ENCODE data around the gene CAMKMT. TPM values are rescaled to one million over a fixed set of nuclear protein-coding genes. Genes with fewer than 3 reads are reported as not detected.

Gene CAMKMT
- total RNA-seq, 1 donor from 2014 or later: 11.9 TPM

DNA sequence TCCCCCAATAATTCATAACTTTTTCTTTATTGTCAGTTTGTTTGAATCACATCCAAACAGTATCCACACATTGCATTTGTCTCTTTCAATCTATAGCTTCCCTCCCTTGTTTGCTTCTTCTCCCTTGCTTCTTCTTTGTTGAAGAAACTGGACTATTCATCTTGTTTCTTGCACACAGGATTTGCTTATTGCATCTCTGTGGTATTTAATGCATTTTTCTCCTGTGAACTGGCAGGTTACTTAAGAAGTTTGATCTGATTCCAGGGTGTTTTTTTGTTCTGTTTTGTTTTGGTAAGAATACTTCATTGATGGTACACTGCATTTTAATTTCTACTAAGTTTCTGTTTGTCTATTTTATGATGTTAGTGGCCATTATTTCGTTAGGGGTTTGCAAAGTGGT is 166.8 kb downstream of the CAMKMT start:
- Mint-ChIP-seq H3K9me3 (no peaks in the 10 kb centered on the region), H3K36me3 (ENCODE audit: low read depth) (peaks cover 6% of the 10 kb centered on the region), H3K27me3 (ENCODE audit: low read depth) (no peaks in the 10 kb centered on the region), H3K4me3 (no peak overlapping the region), H3K27ac (ENCODE audit: unreplicated experiment) (no peak overlapping the region), H3K4me1 (peaks cover 4% of the 10 kb centered on the region)
- DNase-seq (ENCODE audit: low read depth, low spot score): no peak
- TF ChIP-seq, protein P1, sequence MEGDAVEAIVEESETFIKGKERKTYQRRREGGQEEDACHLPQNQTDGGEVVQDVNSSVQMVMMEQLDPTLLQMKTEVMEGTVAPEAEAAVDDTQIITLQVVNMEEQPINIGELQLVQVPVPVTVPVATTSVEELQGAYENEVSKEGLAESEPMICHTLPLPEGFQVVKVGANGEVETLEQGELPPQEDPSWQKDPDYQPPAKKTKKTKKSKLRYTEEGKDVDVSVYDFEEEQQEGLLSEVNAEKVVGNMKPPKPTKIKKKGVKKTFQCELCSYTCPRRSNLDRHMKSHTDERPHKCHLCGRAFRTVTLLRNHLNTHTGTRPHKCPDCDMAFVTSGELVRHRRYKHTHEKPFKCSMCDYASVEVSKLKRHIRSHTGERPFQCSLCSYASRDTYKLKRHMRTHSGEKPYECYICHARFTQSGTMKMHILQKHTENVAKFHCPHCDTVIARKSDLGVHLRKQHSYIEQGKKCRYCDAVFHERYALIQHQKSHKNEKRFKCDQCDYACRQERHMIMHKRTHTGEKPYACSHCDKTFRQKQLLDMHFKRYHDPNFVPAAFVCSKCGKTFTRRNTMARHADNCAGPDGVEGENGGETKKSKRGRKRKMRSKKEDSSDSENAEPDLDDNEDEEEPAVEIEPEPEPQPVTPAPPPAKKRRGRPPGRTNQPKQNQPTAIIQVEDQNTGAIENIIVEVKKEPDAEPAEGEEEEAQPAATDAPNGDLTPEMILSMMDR (conservative IDR thresholded peaks at IDR 0.05): no peak

DNA sequence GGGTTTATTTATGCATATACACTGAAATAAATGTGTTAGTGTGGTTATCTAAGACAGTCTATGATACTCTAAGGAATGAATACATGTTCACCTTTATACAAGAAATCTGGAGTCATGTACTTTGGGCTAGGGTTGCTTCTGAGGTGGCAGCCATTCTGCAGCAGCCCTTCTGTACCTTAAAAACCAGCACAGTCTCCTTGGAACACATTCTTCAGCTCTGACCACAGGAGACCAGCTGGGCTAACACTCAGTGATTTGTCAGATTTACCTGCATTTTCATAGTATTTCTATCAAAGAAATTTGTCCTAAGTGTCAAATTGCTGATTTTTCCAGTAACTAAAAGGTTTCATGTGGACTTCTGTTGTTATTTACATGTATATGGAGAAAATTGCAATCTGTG is 167.7 kb downstream of the CAMKMT start:
- H3K4me1 Mint-ChIP-seq: peaks cover 4% of the 10 kb centered on the region
- no peak overlapping the region for H3K4me3 Mint-ChIP-seq
- DNase-seq (ENCODE audit: low read depth, low spot score): no peak
- TF ChIP-seq, protein P1 (conservative IDR thresholded peaks at IDR 0.05): no peak
- H3K36me3 Mint-ChIP-seq (ENCODE audit: low read depth): peaks cover 5% of the 10 kb centered on the region
- no peak overlapping the region for H3K27ac Mint-ChIP-seq (ENCODE audit: unreplicated experiment)
- H3K27me3 Mint-ChIP-seq (ENCODE audit: low read depth): no peaks in the 10 kb centered on the region
- H3K9me3 Mint-ChIP-seq: no peaks in the 10 kb centered on the region

DNA sequence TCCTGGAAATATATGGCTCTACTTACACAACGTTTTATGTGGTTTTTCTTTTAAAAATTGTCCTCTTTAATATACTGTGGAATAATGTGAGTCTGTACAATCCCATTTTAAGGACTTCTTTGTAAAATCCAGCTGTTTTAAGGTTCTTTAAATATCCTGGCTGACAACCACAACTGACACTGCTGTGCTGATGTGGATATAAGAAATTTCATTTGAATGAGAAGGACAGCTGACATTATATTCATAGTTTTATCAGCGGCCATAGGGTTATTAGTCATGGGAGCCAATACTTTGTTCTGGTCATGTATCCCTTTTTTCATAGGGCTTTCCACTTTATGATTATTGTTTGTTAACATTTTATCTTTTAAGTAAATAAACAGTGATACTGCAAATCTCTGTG is 169.5 kb downstream of the CAMKMT start:
- H3K36me3 Mint-ChIP-seq (ENCODE audit: low read depth): peaks cover 6% of the 10 kb centered on the region
- H3K9me3 Mint-ChIP-seq: no peaks in the 10 kb centered on the region
- TF ChIP-seq, protein P1 (conservative IDR thresholded peaks at IDR 0.05): no peak
- DNase-seq (ENCODE audit: low read depth, low spot score): no peak
- H3K4me1 Mint-ChIP-seq: peaks cover 4% of the 10 kb centered on the region
- no peak overlapping the region for H3K4me3 Mint-ChIP-seq
- H3K27me3 Mint-ChIP-seq (ENCODE audit: low read depth): no peaks in the 10 kb centered on the region
- H3K27ac Mint-ChIP-seq (ENCODE audit: unreplicated experiment): no peak overlapping the region

DNA sequence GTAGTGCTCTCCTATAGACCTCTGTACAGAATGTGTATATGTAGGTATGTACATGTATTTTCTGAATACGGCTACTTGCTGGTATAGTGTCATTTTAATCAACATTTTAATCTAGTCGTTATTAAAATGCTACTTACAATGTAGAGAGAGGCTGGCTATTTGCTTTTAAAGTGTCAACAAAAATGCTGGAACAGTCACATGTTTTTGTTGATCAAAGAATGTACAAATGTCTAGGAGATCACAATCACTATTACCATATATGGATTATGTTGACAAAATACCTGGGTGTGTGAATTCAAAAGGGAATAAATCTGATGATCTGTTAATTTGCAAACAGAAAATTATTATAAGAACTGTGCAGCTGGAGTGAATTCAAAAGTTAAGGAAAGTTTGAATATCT is 170.3 kb downstream of the CAMKMT start:
- H3K4me3 Mint-ChIP-seq: no peak overlapping the region
- TF ChIP-seq, protein P1 (conservative IDR thresholded peaks at IDR 0.05): no peak
- peaks cover 10% of the 10 kb centered on the region for H3K36me3 Mint-ChIP-seq (ENCODE audit: low read depth)
- DNase-seq (ENCODE audit: low read depth, low spot score): no peak
- no peak overlapping the region for H3K27ac Mint-ChIP-seq (ENCODE audit: unreplicated experiment)
- H3K9me3 Mint-ChIP-seq: peaks cover 5% of the 10 kb centered on the region
- H3K4me1 Mint-ChIP-seq: peaks cover 4% of the 10 kb centered on the region
- H3K27me3 Mint-ChIP-seq (ENCODE audit: low read depth): no peaks in the 10 kb centered on the region

DNA sequence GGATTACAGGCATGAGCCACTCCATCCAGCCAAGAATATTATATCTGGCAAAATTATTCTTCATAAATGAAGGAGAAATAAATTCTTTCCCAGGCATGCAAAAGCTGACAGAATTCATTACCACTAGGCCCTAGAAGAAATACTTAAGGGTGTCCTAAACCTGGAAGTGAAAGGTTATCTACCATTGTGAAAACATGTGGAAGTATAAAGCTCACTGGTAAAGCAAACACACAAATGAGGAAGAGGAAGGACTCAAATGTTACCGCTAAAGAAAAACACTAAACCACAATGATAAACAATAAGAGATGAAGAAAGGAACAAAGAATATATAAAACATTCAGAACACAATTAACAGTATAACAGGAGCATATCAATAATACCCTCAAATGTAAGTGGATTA is 171.8 kb downstream of the CAMKMT start:
- H3K9me3 Mint-ChIP-seq: peaks cover 10% of the 10 kb centered on the region
- no peak overlapping the region for H3K27ac Mint-ChIP-seq (ENCODE audit: unreplicated experiment)
- peaks cover 3% of the 10 kb centered on the region for H3K4me1 Mint-ChIP-seq
- no peak overlapping the region for H3K4me3 Mint-ChIP-seq
- DNase-seq (ENCODE audit: low read depth, low spot score): no peak
- no peaks in the 10 kb centered on the region for H3K27me3 Mint-ChIP-seq (ENCODE audit: low read depth)
- peaks cover 13% of the 10 kb centered on the region for H3K36me3 Mint-ChIP-seq (ENCODE audit: low read depth)
- TF ChIP-seq, protein P1 (conservative IDR thresholded peaks at IDR 0.05): no peak

DNA sequence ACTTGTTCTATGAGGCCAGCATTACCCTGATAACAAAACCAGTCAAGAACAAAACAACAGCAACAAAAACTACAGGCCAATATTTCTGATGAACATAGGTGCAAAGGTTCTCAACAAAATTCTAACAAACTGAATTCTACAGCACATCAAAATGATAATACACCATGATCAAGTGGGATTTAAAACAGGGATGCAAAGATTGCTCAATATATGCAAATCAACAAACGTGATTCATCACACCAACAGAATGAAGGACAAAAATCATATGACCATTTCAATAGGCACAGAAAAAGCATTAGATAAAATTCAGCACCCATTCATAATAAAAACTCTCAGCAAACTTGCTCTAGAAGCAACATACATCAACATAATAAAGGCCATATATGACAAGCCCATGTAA is 173.6 kb downstream of the CAMKMT start:
- peaks cover 10% of the 10 kb centered on the region for H3K9me3 Mint-ChIP-seq
- no peak for DNase-seq (ENCODE audit: low read depth, low spot score)
- no peaks in the 10 kb centered on the region for H3K27me3 Mint-ChIP-seq (ENCODE audit: low read depth)
- peaks cover 13% of the 10 kb centered on the region for H3K36me3 Mint-ChIP-seq (ENCODE audit: low read depth)
- no peaks in the 10 kb centered on the region for H3K4me1 Mint-ChIP-seq
- no peak overlapping the region for H3K27ac Mint-ChIP-seq (ENCODE audit: unreplicated experiment)
- no peak overlapping the region for H3K4me3 Mint-ChIP-seq
- TF ChIP-seq, protein P1 (conservative IDR thresholded peaks at IDR 0.05): no peak

Data from neural crest cell (in vitro differentiated cells).